Gastroesophageal sphincter (tissue), 4 donors: ENCODE measurements around the gene TCHH. TPM values are rescaled to one million over a fixed set of nuclear protein-coding genes. Genes with fewer than 3 reads are reported as not detected.

Source experiments
- ATAC-seq: fragments of 150-250 bp; one replicate; pipeline ENCODE4 v1.9.1; 2016; ENCODE audit warnings: mild to moderate bottlenecking, moderate library complexity
- H3K27ac ChIP-seq, 4 donors: fragments of 200-600 bp; sonication (generic) in 3 of 4; 1 replicate in 3 of 4; 2 replicates in 1 of 4; pipeline ENCODE4 v1.5.1; 2016 to 2019
- H3K27me3 ChIP-seq: fragments of 200-600 bp; sonication (generic); one replicate; pipeline ENCODE4 v1.5.1; 2019
- H3K36me3 ChIP-seq, 2 donors: fragments of 200-600 bp; sonication (generic); one replicate each; pipeline ENCODE4 v1.5.1; 2019; ENCODE audit warnings: control low read depth in 1 of 2
- H3K4me1 ChIP-seq, 3 donors: fragments of 200-600 bp; sonication (generic); 1 replicate in 2 of 3; 2 replicates in 1 of 3; pipeline ENCODE4 v1.5.1; 2016 to 2019; ENCODE audit warnings: control low read depth in 2 of 3
- H3K4me3 ChIP-seq, 2 donors: fragments of 200-600 bp; sonication (generic); one replicate each; pipeline ENCODE4 v1.5.1; 2019; ENCODE audit warnings: mild to moderate bottlenecking in 1 of 2, moderate library complexity in 1 of 2
- H3K9me3 ChIP-seq, 3 donors: fragments of 200-600 bp; sonication (generic); one replicate each; pipeline ENCODE4 v1.5.1; 2017 to 2019; ENCODE audit warnings: control low read depth in 2 of 3
- EP300 ChIP-seq: sonication (generic); formaldehyde crosslinking; IDR thresholded peaks from one replicate; pipeline ENCODE4 v1.6.1; 2017; ENCODE audit warnings: antibody characterized with exemption, mild to moderate bottlenecking
- POLR2A ChIP-seq, 2 donors: fragments of 450-650 bp; IDR thresholded peaks; one replicate each; pipeline ENCODE4 v1.6.1; 2017; ENCODE audit warnings: antibody characterized with exemption in 2 of 2, mild to moderate bottlenecking in 2 of 2, moderate library complexity in 1 of 2
- POLR2AphosphoS5 ChIP-seq: sonication (generic); formaldehyde crosslinking; IDR thresholded peaks from one replicate; pipeline ENCODE4 v1.6.1; 2017; ENCODE audit warnings: antibody characterized with exemption
- WGBS, 2 donors: methylation state at CpG; one replicate each; pipeline ENCODE4 v1.1.5; 2018; ENCODE audit warnings: low coverage in 1 of 2; 5-methylcytosine and 5-hydroxymethylcytosine counted together
- total RNA-seq, 4 donors: library from RNA; depleted of rRNA; stranded (reverse); fragments of >200 nt; gene quantifications; one replicate each; pipeline ENCODE4 v1.1.0, GENCODE V29; 2016
- TF ChIP-seq, protein P1 (sequence below), 4 experiments: fragments of 200-600 bp in 2 of 4; fragments of 450-650 bp in 2 of 4; sonication (generic) in 1 of 4; IDR thresholded peaks; one replicate each; pipeline ENCODE4 v1.5.1; 2017 to 2019; ENCODE audit warnings: antibody characterized with exemption in 4 of 4, mild to moderate bottlenecking in 2 of 4, moderate library complexity in 2 of 4

TCHH gene
- total RNA-seq, 4 donors from 2014 or later = 0.05 to 0.54 (median 0.17) TPM

DNA sequence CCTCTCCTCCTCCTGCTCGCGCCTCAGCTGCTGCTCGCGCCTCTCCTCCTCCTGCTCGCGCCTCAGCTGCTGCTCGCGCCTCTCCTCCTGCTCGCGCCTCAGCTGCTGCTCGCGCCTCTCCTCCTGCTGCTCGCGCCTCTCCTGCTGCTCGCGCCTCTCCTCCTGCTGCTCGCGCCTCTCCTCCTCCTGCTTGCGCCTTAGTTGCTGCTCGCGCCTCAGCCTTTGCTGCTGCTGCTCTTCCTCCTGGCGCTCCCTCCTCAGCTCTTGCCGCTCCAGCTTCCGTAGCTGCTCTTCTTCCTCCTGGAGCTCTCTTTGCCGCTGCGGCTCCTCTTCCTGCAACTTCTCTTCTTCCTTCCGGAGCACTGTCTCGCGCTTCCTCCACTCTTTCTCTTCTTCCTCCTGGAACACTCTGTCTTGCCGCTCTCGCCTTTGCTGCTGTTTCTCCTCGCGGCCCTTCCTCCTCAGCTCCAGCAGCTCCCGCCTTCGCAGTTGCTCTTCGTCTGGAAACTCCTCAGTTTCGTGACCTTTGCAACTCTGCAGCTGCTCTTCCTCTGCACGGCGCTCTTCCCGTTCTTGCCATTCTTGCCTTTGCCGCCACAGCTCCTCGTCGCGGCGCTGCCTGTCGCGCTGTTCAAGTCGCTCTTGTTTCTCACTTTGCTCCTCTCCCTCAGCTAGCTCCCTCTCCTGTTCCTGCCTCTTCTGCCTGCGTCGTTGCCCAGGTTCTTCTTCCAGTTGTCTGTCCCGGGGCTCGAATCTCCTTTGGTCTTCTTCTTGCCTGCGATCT lies 3.0 kb downstream of the TCHH start:
- Histone ChIP-seq H3K36me3 (no peaks in the 10 kb centered on the region), H3K9me3 (peaks cover 0 to 20% (median 0%) of the 10 kb centered on the region in 3 donors), H3K4me3 (peak overlapping the region in 1 of 2 donors; percentile 54), H3K27me3 (peaks cover 98% of the 10 kb centered on the region), H3K4me1 (peaks cover 0 to 55% (median 28%) of the 10 kb centered on the region in 3 donors), H3K27ac (no peak overlapping the region)
- TF ChIP-seq EP300 (no peak), POLR2AphosphoS5 (no peak), POLR2A (IDR thresholded peaks at IDR 0.05) (no peak)
- TF ChIP-seq, protein P1, sequence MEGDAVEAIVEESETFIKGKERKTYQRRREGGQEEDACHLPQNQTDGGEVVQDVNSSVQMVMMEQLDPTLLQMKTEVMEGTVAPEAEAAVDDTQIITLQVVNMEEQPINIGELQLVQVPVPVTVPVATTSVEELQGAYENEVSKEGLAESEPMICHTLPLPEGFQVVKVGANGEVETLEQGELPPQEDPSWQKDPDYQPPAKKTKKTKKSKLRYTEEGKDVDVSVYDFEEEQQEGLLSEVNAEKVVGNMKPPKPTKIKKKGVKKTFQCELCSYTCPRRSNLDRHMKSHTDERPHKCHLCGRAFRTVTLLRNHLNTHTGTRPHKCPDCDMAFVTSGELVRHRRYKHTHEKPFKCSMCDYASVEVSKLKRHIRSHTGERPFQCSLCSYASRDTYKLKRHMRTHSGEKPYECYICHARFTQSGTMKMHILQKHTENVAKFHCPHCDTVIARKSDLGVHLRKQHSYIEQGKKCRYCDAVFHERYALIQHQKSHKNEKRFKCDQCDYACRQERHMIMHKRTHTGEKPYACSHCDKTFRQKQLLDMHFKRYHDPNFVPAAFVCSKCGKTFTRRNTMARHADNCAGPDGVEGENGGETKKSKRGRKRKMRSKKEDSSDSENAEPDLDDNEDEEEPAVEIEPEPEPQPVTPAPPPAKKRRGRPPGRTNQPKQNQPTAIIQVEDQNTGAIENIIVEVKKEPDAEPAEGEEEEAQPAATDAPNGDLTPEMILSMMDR (IDR thresholded peaks at IDR 0.05) = no peak
- no peak for ATAC-seq
- WGBS, 2 donors = 2 to 3% methylated on average over 26 to 52 of the region's 53 CpGs

DNA sequence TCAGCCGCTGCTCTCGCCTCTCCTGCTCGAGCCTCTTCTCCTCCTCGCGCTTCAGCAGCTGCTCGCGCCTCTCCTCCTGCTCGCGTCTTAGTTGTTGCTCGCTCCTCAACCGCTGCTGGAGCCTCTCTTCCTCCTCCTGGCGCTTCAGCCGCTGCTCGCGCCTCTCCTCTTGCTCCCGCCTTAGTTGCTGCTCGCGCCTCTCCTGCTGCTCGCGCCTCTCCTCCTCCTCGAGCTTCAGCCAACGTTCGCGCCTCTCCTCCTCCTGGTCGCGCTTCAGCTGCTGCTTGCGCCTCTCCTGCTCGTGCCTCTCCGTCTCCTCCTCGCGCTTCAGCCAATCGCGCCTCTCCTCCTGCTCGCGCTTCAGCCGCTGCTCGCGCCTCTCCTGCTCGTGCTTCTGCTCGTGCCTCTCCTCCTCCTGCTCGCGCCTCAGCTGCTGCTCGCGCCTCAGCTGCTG lies 3.7 kb downstream of the TCHH start:
- Histone ChIP-seq H3K36me3 (no peaks in the 10 kb centered on the region), H3K9me3 (peaks cover 0 to 23% (median 0%) of the 10 kb centered on the region in 3 donors), H3K27me3 (peaks cover 100% of the 10 kb centered on the region), H3K27ac (no peak overlapping the region), H3K4me3 (peak overlapping the region; percentile 15 to 54), H3K4me1 (peaks cover 0 to 55% (median 28%) of the 10 kb centered on the region in 3 donors)
- no peak for ATAC-seq
- TF ChIP-seq, protein P1 (IDR thresholded peaks at IDR 0.05) = no peak
- no peak for TF ChIP-seq POLR2A (IDR thresholded peaks at IDR 0.05)
- no peak for TF ChIP-seq POLR2AphosphoS5
- WGBS, 2 donors = 1% methylated on average over 37 to 39 of the region's 44 CpGs

DNA sequence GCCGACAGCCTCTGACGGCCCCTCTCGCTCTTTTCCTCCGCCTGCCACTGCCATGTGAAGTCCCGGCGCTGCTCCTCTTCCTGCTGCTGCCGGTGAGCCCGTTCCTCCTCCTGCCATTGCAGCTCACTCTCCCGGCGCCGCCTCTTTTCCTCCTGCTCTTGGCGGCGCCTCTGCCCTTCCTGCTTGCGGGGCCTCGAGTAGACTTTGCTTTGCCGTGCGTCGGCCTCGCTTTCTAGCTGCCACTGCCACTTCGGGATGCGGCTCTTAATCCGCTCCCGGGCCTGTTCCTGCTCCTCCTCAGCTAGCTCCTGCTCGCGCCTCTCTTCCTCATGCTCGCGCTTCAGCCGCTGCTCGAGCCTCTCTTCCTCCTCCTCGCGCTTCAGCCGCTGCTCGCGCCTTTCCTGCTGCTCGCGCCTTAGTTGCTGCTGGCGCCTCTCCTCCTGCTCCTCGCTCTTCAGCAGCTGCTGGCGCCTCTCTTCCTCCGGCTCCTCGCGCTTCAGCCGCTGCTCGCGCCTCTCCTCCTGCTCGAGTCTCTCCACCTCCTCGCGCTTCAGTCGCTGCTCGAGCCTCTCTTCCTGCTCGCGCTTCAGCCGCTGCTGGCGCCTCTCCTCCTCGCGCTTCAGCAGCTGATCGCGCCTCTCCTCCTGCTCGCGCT lies 4.3 kb downstream of the TCHH start:
- H3K27ac ChIP-seq = no peak overlapping the region
- ATAC-seq = no peak
- H3K36me3 ChIP-seq = no peaks in the 10 kb centered on the region
- peak overlapping the region; percentile 15 to 54 for H3K4me3 ChIP-seq
- TF ChIP-seq POLR2A (IDR thresholded peaks at IDR 0.05) (no peak), POLR2AphosphoS5 (no peak), EP300 (no peak)
- TF ChIP-seq, protein P1 (IDR thresholded peaks at IDR 0.05) = no peak
- H3K27me3 ChIP-seq = peaks cover 100% of the 10 kb centered on the region
- 2 to 3% methylated on average over 48 to 58 of the region's 60 CpGs for WGBS, 2 donors
- H3K4me1 ChIP-seq = peaks cover 0 to 55% (median 28%) of the 10 kb centered on the region in 3 donors
- H3K9me3 ChIP-seq = peaks cover 0 to 23% (median 0%) of the 10 kb centered on the region in 3 donors

DNA sequence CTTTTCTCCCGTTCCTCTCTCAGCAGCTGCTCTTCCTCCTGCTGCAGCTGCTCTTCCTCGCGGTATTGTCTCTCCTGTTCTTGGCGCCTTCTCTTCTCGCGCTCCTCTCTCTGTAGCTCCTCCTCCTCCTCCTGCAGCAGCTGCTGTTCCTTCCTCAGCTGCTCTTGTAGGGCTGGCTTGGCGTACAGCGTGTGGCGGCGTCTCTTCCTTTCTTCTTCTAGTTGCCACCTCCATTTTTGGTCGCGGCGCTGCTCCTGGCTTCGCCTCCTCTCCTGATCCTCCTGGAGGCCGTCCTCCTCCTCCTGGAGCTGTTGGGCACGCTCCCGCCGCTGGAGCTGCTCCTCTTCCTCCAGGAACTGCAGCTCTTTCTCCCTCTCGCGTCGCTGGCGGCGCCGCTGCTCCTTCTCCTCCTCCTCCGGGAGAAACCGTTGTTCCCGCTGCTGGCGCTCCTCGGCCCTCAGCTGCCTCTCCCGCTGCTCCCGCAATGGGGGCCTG lies 4.8 kb downstream of the TCHH start:
- Histone ChIP-seq H3K4me3 (peak overlapping the region; percentile 15 to 54), H3K27ac (no peak overlapping the region), H3K36me3 (no peaks in the 10 kb centered on the region), H3K4me1 (peaks cover 0 to 55% (median 28%) of the 10 kb centered on the region in 3 donors), H3K27me3 (peaks cover 100% of the 10 kb centered on the region), H3K9me3 (peaks cover 0 to 23% (median 0%) of the 10 kb centered on the region in 3 donors)
- TF ChIP-seq POLR2AphosphoS5 (no peak), EP300 (no peak)
- TF ChIP-seq, protein P1 (IDR thresholded peaks at IDR 0.05) = no peak
- WGBS, 2 donors = 3 to 9% methylated on average over 11 to 30 of the region's 31 CpGs
- ATAC-seq = no peak
